Muscle of leg (tissue), 11 donors: Measurements from ENCODE around the gene SLC17A9. TPM values are rescaled to one million over a fixed set of nuclear protein-coding genes. Genes with fewer than 3 reads are reported as not detected.

Experiments
- DNase-seq: peaks from one replicate; pipeline ENCODE4 v3.0.0; 2013
- H3K27ac ChIP-seq: one replicate; pipeline ENCODE4 v1.5.1; 2013; ENCODE audit warnings: mild to moderate bottlenecking, low read length, control low read depth
- H3K27me3 ChIP-seq: one replicate; pipeline ENCODE4 v1.6.1; 2013; ENCODE audit warnings: low read length; ENCODE audit not compliant: control insufficient read depth, insufficient read depth
- H3K36me3 ChIP-seq: one replicate; pipeline ENCODE4 v1.6.1; 2013; ENCODE audit warnings: low read length; ENCODE audit not compliant: control insufficient read depth, insufficient read depth
- H3K4me1 ChIP-seq: one replicate; pipeline ENCODE4 v1.6.1; 2013; ENCODE audit warnings: low read length; ENCODE audit not compliant: control insufficient read depth, insufficient read depth
- H3K4me3 ChIP-seq: one replicate; pipeline ENCODE4 v1.5.1; 2013; ENCODE audit warnings: low read length, control low read depth
- H3K9me3 ChIP-seq: replicated peaks from 2 replicates; pipeline ENCODE4 v1.6.1; 2013; ENCODE audit warnings: low read depth, low read length; ENCODE audit not compliant: control insufficient read depth
- WGBS: methylation state at CpG from one replicate; pipeline ENCODE4 v1.1.5; 2013; ENCODE audit warnings: missing lambda C conversion rate; ENCODE audit not compliant: insufficient coverage; 5-methylcytosine and 5-hydroxymethylcytosine counted together
- polyA plus RNA-seq, 8 donors: library from polyadenylated mRNA; unstranded; fragments of 120-200 nt; gene quantifications; one replicate each; pipeline versions ENCODE4 v1.2.1 to v1.2.3, GENCODE V29; 2013; ENCODE audit warnings: inconsistent platforms in 1 of 8, low replicate concordance in 1 of 8; ENCODE audit not compliant: insufficient read length in 8 of 8, insufficient read depth in 1 of 8
- total RNA-seq: library from RNA; stranded (reverse); fragments of 120-200 nt; gene quantifications from one replicate; pipeline ENCODE4 v1.2.4, GENCODE V29; 2013

Gene SLC17A9
- total and polyA plus RNA-seq, 9 donors, result 0.41 to 1.7 (median 1.2) TPM

- Histone ChIP-seq H3K27ac (no peak overlapping the region), H3K4me1 (peaks cover 11% of the 10 kb centered on the region), H3K27me3 (peaks cover 87% of the 10 kb centered on the region), H3K36me3 (no peaks in the 10 kb centered on the region), H3K9me3 (no peaks in the 10 kb centered on the region), H3K4me3 (no peak overlapping the region)
- DNase-seq, result no peak
- WGBS, result 7% methylated on average over 7 of the region's 13 CpGs
Measured at GRCh38 chr20:63003546-63003945, 51.0 kb downstream of the SLC17A9 start.

GRCh38 chr20:63004607-63005364 lies 52.3 kb downstream of the SLC17A9 start:
- no peak for DNase-seq
- Histone ChIP-seq H3K27me3 (peaks cover 89% of the 10 kb centered on the region), H3K9me3 (no peaks in the 10 kb centered on the region), H3K27ac (no peak overlapping the region), H3K36me3 (no peaks in the 10 kb centered on the region), H3K4me1 (peaks cover 24% of the 10 kb centered on the region), H3K4me3 (no peak overlapping the region)
- WGBS, result 2% methylated on average over 24 of the region's 53 CpGs

- 2% methylated on average over 43 of the region's 43 CpGs for WGBS
- H3K36me3 ChIP-seq, result no peaks in the 10 kb centered on the region
- H3K27ac ChIP-seq, result no peak overlapping the region
- H3K4me1 ChIP-seq, result peaks cover 30% of the 10 kb centered on the region
- no peak for DNase-seq
- H3K27me3 ChIP-seq, result peaks cover 90% of the 10 kb centered on the region
- H3K9me3 ChIP-seq, result no peaks in the 10 kb centered on the region
- no peak overlapping the region for H3K4me3 ChIP-seq
Measured at GRCh38 chr20:63005365-63005861, 52.9 kb downstream of the SLC17A9 start.

- peaks cover 92% of the 10 kb centered on the region for H3K27me3 ChIP-seq
- peaks cover 30% of the 10 kb centered on the region for H3K4me1 ChIP-seq
- no peaks in the 10 kb centered on the region for H3K9me3 ChIP-seq
- no peaks in the 10 kb centered on the region for H3K36me3 ChIP-seq
- peak; percentile 41 for DNase-seq
- WGBS, result under 1% methylated on average over 90 of the region's 90 CpGs
- H3K4me3 ChIP-seq, result no peak overlapping the region
- no peak overlapping the region for H3K27ac ChIP-seq
Measured at GRCh38 chr20:63005862-63006539, 53.5 kb downstream of the SLC17A9 start.

- Histone ChIP-seq H3K27me3 (peaks cover 92% of the 10 kb centered on the region), H3K4me1 (peaks cover 30% of the 10 kb centered on the region), H3K36me3 (no peaks in the 10 kb centered on the region), H3K4me3 (peak within 1 kb of the TSS; percentile 17), H3K27ac (no peak within 1 kb of the TSS), H3K9me3 (no peaks in the 10 kb centered on the region)
- under 1% methylated on average over 110 of the region's 110 CpGs for WGBS
- peak; percentile 65 for DNase-seq
Measured at GRCh38 chr20:63006540-63007359, 54.2 kb downstream of the SLC17A9 start, which contains the start of gene BHLHE23. Gene BHLHE23 (minus strand): TSS chr20:63006964. CDS start chr20:63006774, 190 bp downstream.

GRCh38 chr20:63007360-63007645 lies 54.8 kb downstream of the SLC17A9 start:
- Histone ChIP-seq H3K27ac (no peak overlapping the region), H3K9me3 (no peaks in the 10 kb centered on the region), H3K36me3 (no peaks in the 10 kb centered on the region), H3K4me3 (no peak overlapping the region), H3K27me3 (peaks cover 89% of the 10 kb centered on the region), H3K4me1 (peaks cover 32% of the 10 kb centered on the region)
- 2% methylated on average over 24 of the region's 24 CpGs for WGBS
- no peak for DNase-seq

- no peaks in the 10 kb centered on the region for H3K36me3 ChIP-seq
- WGBS, result 8% methylated on average over 46 of the region's 46 CpGs
- no peak overlapping the region for H3K27ac ChIP-seq
- DNase-seq, result peak; percentile 28
- H3K27me3 ChIP-seq, result peaks cover 89% of the 10 kb centered on the region
- peaks cover 32% of the 10 kb centered on the region for H3K4me1 ChIP-seq
- peaks cover 5% of the 10 kb centered on the region for H3K9me3 ChIP-seq
- no peak overlapping the region for H3K4me3 ChIP-seq
Measured at GRCh38 chr20:63007646-63008488, 55.4 kb downstream of the SLC17A9 start.

- Histone ChIP-seq H3K9me3 (peaks cover 11% of the 10 kb centered on the region), H3K4me1 (peaks cover 32% of the 10 kb centered on the region), H3K27me3 (peaks cover 86% of the 10 kb centered on the region), H3K27ac (no peak overlapping the region), H3K4me3 (no peak overlapping the region), H3K36me3 (no peaks in the 10 kb centered on the region)
- no peak for DNase-seq
- WGBS, result 6% methylated on average over 21 of the region's 21 CpGs
Measured at GRCh38 chr20:63008541-63009044, 56.1 kb downstream of the SLC17A9 start.
